ENCODE results near the gene DPP4.

- TF ChIP-seq EZH2 (IDR thresholded peaks at IDR 0.05) (no peak), POLR2AphosphoS5 (IDR thresholded peaks at IDR 0.05; ENCODE audit: borderline replicate concordance, low read depth, low read length) (no peak), FOXP2 (optimal IDR thresholded peaks at IDR 0.05; ENCODE audit: control extremely low read depth, extremely low read length, insufficient read depth) (no peak)
These were observed 1.7 kb upstream of the DPP4 start for GRCh38 chr2:162075689-162076132.

Data from SK-N-MC (cell line).